HG02852 (cell line): ENCODE measurements around the gene HNRNPU.

Source experiments
- ATAC-seq: cut with Tn5 transposase; IDR thresholded peaks from one replicate; pipeline ENCODE4 v1.9.1; 2021; ENCODE audit warnings: mild to moderate bottlenecking, moderate library complexity; ENCODE audit not compliant: unreplicated experiment

The HNRNPU gene

GRCh38 chr1:244863491-244864252 is 671 bp downstream of the HNRNPU start:
- peak; percentile 4 for ATAC-seq

GRCh38 chr1:244862699-244863490 is 1.4 kb downstream of the HNRNPU start:
- peak; percentile 48 for ATAC-seq

DNA sequence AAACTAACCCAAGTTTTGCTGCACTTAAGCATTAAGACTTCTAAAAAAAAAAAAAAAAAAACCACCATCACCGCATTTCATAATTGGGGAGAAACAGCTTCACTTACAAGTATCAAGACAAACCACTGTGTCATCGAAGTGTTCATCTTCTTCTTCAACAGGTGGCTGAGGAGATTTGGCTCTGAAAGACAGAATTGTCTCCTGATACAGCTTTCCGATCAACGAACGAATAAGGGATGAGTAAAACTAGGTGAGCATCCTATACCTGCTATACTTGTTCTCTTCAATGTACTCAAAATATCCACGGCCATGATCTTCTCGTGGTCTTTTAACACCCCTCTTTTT is 2.0 kb downstream of the HNRNPU start:
- no peak for ATAC-seq

DNA sequence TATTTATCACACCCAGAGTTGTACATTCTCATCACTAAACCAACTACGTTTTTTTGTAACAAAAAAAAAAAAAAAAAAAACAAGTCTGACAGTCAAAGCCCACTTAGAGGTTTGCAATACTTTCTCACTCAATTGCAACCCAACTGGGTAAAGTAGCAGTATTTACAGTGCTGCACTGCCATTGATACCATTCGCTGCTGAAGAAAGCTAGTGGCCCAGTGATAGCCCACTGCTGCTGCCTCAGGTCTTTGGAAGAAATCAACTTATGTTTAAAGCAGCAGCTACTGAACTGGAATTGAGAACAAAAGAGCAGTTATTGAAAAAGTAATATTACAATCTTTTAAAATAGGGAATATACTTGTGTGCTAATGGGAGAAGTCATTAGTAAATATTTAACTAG is 2.7 kb downstream of the HNRNPU start:
- ATAC-seq, result no peak

- no peak for ATAC-seq
These were observed 3.3 kb downstream of the HNRNPU start for GRCh38 chr1:244860914-244861610.

GRCh38 chr1:244860078-244860477 is 4.3 kb downstream of the HNRNPU start:
- ATAC-seq, result no peak

DNA sequence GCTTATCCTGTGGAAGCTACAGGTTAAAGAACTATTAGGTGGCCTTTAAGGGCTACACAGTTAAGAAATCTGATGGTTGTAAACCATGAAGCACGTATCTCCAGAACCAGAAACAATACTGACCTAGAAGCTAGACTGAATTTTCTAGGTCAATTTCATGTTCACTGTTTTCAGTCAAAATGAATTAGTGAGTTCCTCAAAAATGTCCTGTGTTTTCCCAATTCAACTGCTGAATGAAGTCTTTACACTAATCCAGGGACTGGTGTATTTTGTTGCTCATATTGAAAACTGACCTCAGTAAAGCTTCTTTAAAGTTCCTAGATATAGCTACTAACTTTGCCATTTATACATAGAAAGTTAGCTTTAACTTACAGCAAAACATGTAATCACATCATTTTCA is 6.0 kb downstream of the HNRNPU start:
- no peak for ATAC-seq

- ATAC-seq, result no peak
These were observed 6.6 kb downstream of the HNRNPU start for GRCh38 chr1:244857761-244858160.

DNA sequence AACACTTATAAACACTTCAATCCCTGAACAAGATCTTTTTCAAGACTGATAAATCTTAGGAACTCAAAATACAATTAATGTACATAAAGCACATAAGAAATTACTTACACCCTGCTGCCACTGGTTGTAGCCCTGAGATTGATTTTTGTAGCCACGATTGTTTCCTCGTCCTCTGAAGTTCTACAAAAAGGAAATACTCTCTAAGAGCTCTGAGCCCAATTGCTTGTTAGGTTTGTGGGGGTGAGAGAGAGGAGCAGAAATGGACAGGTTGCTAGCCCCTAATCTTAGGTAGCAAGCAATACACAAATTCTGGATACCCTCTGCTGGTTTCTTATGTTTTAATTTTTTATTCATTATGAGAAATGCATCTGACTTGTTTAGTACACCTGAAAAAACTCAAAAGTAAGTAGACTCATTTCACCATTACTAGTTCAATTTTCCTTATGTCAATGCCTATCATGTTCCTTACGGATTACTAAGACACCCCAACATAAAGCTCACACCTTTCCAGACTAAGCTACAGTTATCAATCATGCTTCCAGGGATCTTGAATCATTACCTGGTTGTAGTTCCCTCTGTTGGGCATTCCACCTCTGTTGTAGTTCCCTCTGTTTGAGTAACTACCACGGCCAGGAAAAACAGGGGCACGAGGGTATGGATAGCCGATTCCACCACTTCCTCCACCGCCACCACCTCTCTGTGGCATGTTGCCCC is 9.3 kb downstream of the HNRNPU start:
- ATAC-seq, result no peak

GRCh38 chr1:244854166-244854565 is 10.2 kb downstream of the HNRNPU start:
- ATAC-seq, result no peak

- ATAC-seq, result no peak
These were observed 11.6 kb downstream of the HNRNPU start for GRCh38 chr1:244852694-244853093.

DNA sequence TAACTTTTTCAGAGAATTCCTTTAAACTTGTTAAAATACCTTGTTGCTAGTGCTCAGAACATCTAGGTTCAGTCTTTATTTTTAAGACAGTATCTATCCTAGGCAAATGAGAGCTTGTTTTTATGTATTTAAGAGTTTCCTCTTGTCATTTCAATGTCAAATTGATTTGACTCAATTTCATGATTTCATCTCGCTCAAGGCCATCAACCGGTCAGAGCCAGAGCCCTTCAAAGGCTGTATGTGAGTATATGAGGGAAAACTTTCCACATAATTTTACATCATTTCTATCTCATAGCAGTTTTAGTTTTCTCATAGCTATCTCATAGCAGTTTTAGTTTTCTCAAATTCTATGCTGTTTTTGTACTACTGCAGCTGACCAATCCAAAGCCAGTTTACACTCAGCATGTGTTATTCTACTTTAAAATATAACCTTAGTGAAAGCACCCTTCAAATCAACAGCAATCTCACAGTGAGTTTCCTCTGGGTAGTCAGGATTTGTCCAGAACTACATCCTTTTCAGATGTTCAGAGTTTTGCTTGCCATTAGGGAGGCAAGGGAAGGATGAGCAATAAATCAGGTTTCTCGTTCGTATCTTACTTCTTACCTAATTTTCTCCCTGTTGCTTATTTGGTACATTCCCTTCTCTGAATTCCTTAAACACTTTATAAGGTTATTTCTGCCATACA is 12.7 kb downstream of the HNRNPU start:
- no peak for ATAC-seq

DNA sequence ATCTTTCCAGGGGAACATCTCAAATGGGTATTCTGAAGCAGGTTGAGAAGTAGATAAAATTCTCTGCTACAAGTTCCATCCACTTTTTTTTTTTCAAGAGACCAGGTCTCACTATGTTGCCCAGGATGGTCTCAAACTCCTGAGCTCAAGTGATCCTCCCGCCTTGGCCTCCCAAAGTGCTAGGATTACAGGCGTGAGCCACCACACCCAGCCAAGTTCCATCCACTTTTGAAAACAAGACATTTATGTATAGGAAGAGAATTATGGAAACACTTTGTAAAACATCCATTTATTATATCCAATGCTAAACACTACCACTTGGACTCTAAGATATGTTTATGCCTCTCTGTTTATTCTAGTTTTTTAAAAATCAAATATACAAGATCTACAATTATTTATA is 13.4 kb downstream of the HNRNPU start:
- no peak for ATAC-seq

DNA sequence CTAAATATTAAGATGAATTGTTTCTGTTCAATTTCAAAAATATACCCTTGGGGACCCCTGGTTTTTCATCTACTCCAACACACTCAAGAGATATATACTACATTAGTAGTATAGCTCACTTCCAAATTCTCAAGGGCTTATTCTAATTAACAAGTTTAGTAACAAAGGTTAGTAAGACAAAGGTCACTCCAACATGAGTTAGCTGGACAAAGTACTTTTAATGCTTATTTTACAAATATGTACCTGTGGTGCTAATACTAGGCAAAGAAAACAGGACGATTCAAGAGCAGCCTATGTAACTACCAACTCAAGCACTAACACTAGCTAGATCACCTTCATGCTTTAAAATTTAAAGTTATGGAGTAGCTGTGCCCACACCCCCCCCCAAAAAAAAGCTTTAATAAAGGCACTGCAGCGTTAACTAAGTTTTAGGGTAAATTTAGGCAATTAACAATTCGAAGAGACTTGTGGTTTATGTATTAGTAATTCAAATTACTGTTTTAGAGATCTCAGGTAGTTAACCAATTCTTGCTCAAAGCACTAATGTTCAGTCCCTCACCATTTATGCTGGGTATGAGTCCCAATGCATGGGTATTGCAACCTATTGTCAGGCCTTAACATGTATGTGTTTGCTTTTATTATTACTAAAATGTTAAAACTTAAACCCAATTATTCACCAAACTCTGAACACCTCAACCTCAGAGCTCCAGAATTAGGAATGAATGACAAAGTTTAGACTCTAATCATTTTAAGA is 14.1 kb downstream of the HNRNPU start:
- ATAC-seq, result no peak

GRCh38 chr1:244849189-244849866 is 15.0 kb downstream of the HNRNPU start:
- ATAC-seq, result no peak

DNA sequence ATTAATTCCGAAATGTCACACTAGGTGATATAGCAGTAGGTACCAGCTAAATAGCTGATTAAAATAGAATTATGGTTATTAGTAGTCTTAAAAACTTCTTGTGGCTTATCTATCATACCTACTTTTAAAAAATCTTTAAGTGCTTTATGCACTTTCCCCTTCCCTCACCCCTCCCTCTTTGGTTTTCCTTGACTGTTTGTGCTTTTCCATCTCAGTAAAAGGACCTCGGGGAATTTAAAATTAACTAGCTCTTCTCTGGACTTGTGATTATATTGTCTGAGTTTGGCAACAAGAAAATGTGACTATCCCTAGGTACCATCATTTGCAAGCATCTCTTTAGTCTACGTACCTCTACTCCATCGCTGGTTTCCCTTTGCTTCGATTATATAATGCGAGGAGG is 17.7 kb downstream of the HNRNPU start:
- ATAC-seq, result no peak

DNA sequence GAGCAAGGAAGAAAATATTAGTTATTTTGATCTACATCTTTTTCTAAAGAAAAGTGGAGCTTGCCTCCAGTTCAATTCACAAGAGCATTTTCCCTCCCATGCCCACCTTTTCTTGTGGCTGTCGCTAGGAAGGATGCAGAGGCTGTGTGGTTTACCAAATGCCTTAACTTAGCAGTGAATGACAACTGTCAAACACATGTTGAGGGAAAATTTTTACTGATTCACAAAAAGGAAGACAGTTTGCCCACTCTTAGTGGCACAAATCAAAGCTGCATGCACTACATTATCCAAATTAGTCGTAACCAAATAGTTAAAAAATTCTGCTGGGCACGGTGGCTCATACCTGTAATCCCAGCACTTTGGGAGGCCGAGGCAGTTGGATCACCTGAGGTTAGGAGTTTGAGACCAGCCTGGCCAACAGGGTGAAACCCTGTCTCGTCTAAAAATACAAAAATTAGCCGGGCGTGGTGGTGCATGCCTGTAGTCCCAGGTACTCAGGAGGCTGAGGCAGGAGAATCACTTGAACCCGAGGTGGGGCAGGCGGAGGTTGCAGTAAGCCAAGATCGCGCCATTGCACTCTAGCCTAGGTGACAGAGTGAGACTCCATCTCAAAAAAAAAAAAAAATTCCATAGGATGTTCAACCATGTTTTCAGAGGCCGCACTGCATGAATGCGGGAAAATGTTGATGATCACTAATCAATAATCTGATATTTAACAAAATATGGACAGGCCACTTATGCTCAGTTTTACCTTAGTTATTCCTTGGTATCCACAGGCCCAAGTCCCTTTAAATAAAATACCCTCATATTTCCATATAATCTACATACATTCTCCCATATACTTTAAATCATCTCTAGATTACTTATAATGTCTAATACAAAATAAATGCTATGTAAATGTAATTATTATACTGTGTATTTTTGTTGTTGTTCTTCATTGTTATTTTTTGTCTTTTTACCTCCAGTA is 19.9 kb downstream of the HNRNPU start:
- no peak for ATAC-seq
